CD4-positive, alpha-beta T cell treated with Interleukin-17A for 4 hours (primary cell): ENCODE data around the gene SEMA5B.

Source experiments
- DNase-seq: peaks from one replicate; pipeline ENCODE4 v3.0.0-alpha.2; 2020; ENCODE audit warnings: mixed read lengths

SEMA5B gene

DNA sequence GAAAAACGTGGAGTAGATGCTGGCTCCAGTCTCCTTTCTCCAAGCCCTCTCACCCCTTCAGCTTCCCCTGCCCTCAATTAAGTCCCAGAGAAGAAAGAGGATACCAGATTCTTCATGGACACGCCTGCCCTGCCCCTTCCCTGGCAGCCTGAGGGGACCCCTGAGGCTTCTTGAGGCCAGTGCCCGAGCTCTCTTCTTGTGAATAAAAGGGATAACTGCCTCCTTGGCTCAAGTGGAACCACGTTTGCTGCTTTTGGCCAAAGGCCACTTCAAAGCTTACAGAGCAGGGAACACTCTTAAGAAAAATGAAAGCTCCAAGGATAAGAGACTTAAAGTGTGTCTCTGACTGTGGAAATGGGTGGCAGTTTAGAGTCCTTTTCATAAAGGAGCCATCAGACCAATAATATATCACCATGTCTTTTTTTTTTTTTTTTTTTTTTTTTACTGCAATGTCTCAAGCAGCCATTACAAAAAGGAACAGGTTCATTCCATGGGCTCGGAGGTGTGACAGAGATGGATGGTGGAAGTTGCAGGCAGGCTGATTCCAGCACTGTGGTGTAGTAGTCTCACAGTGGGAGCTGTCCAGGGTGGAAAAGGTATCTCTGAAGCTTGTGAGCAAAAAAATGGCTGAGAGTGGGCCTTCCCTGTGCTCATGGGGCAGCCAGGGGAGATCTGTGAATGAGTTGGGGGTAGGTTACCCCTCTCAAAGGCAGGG, 108.8 kb downstream of the SEMA5B start:
- no peak for DNase-seq

- DNase-seq: no peak
These were observed 110.2 kb downstream of the SEMA5B start for GRCh38 chr3:122917412-122917811.

DNA sequence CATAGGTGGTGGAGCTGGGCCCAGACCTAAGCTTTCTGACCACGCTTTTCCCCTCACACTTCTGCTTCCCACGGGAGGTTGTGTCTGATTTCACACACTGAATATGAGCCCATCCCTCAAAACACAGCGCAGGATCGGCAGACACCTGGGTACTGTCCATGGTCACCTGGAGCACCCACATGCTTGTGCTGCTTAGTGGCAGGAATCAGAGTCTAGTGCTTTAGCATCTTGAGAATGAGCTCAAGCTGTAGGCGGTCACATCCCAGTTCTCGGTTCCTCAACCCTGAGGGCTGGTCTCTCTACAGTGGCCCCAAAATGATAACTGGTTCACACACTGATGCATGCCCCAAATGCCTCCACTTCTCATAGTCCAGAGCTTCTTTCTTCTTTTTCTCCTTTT, 111.0 kb downstream of the SEMA5B start:
- no peak for DNase-seq

DNA sequence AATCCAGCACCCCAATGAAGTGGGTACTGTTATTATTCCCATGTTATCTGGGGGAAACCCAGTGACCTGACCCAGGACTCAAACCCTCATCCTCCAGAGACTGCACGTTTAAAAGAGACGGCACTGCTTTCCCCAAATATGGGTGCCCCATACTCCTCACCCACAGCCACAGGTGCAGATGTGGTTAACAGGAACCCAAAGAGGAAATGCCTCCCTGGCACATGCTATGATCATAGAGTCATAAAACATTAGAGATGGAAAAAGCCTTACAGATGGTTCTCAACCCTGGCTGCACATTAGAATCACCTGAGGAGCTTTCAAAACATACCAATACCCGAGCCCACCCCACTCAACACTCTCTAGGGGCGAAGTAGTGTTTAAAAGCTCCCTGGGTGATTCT, 111.5 kb downstream of the SEMA5B start:
- no peak for DNase-seq

DNA sequence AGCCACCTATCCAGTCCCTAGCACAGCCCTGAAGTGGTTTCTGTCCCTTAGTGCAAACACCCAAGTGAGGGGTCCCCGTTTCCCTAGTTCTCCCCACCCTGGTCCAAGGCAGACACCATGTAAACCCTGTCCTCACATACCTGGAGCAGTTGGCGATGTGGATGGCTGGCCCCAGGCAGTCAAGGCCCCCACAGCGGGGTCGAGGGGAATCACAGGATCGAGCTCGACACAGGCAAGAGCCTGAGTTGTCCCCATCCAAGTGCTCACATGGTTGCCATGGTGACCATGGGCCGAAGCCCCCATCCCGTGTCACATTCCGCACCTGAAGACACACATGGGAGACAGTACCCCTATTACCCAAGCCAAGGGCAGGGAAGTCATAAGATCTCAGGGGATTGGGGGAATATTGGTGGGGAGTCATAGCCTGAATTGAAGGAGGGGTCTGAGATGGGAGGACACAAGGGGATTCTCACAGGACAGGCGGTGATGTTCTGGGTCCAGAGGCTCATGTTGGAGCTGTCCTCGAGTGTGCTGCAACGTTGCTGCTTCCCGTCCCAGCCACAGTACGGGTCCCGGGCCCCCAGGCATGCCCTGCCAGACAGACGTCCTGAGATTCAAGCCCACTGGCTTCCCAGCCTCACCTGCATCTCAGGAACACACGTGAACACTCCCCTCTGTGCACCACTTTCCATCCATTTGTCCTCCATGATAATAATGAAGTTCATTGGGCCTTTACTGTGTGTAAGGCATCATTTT, 112.1 kb downstream of the SEMA5B start:
- no peak for DNase-seq

DNA sequence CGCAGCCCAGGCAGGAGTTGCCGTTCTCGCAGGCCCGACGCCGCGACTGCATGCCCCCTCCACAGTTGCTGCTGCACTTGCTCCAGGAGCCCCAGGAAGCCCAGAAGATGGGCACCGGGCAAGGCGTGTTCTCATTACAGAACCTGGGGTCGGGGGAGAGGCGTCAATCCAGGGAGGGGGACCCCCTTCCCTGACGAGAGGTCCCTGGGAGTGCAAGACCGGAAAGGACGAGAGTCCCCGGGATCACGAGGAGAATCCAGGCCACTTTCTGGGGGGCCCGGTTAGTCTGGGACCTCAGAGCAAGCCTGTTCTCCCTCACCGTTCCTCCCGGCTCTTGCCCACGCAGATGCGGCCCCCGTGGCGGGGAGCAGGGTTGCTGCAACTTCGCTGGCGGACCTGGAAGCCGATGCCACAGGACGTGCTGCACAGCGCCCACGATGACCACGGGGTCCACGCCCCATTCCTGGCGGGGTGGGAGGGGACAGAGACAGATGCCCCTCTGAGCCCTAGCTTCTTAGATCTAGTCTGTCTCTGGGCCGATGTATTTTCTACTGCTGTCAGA, 113.9 kb downstream of the SEMA5B start:
- no peak for DNase-seq

DNA sequence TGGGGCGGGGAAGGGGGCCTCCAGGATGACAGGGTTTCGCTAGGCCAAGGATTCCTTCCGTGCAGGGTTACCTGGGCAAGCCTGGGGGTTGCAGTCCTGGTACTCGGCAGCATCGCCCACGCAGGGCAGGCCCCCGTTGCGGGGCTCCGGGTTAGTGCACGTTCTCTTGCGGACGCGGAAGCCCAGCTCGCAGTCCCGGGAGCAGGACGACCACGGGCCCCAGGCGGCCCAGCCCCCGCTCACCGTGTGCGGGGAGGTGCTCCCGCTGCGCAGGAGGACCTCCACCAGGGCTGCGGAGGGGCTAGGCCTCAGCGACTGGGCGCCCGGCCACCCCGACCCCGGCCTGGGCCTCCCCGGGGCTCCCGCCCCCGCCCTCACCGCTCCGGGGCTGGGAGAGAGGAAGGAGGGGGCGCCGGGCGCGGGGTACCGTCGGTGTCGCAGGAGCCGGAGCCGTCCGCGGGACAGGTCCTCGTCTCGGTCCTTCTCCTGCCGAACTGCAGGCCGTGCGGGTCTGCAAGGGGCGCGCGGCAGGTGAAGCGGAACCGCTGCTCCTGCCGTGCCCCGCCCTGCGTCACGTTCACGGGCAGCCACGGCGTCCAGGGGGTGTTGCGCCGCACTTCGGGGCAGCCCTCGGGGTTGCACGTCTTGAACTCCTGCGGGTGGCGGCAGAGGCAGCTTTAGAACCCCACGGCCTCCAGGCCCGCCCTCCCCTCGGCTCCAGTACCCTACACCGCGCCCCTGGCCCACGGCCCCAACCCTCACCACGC, 114.6 kb downstream of the SEMA5B start:
- no peak for DNase-seq

DNA sequence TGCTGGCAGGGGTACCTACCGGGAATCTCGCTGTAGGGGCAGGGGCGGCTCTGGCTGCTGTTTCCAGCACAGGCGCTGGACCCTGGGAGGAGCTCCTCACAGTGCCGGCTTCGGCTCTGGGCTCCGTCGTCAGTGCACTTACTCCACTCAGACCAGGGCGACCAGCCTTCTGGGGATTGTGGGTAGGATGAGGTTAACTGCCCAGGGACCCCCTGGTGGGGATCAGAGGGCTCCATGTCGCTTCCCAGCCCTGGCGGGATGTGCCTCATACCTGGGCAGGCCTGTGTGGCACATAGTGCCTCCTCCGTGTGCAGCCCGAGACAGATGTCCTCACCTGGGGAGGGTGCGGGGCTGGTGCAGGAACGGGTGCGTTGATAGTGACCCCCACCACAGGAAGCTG, 115.7 kb downstream of the SEMA5B start:
- no peak for DNase-seq

DNA sequence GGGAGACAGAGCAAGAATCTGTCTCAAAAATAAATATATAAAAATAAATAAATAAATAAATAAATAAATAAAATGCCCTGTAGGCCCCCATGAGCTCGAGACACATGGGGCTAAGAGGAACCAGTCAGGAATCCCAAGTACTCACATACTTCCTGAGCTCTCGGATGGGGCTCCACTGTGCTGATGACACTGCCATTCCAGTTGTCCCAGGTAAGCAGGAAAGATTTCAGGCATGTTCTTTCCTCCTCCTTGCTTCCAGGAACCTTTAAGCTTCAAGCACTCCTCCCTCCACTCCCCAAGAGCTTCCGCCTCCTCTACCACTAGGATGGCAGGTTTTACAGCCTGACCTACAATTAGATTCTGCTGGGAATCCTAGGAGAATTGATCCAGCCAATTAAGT, 119.3 kb downstream of the SEMA5B start:
- no peak for DNase-seq

- DNase-seq: no peak
These were observed 120.1 kb downstream of the SEMA5B start for GRCh38 chr3:122907471-122907870.

GRCh38 chr3:122903171-122903570, 124.4 kb downstream of the SEMA5B start:
- no peak for DNase-seq

GRCh38 chr3:122902326-122902725, 125.2 kb downstream of the SEMA5B start:
- DNase-seq: no peak

GRCh38 chr3:122898298-122898697, 129.3 kb downstream of the SEMA5B start:
- DNase-seq: no peak

DNA sequence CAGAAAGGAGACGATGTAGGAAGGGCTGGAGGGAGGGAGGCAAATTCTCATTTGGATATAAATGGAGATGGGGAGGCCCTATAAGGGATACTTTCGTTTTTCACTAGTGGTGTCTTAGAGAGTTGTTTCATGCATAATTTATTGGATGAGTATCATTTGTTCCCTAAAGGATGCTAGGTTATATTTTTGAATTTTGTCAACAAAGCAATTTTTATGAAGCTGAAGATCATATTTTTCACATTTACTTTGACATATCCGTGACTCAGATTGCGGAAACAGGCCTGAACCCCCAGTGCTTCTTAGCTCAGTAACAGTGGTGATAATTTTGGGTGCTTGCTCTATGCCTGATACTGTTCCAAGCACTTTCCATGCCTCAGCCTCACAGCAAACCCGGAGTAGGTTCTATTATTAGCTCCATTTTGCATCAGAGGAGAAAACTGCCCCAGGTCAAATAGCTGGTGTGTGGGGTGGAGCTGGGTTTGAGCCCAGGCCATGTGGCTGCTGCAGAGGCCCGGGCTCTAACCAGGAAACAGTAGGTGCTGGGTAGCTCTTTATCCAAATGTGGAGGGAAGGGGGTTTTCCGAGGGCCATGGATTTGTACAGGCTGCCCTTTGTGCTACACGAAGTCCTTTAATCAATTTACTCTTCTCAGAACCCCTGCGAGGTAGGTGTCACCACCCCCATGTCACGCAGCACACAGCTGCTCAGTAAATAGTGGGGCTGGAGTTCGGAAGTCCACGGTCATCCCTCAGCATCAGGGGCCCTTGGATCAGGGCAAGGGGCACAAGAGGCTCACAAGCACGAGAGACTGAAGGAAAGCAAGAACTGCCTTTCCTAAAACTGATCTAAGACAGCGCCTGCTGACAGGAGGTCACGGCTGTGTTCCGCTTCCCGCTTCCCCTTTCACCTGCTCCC, 133.6 kb downstream of the SEMA5B start:
- DNase-seq: no peak

- no peak for DNase-seq
These were observed 134.3 kb downstream of the SEMA5B start for GRCh38 chr3:122893282-122893681.

GRCh38 chr3:122892118-122892960, 135.2 kb downstream of the SEMA5B start:
- DNase-seq: no peak

DNA sequence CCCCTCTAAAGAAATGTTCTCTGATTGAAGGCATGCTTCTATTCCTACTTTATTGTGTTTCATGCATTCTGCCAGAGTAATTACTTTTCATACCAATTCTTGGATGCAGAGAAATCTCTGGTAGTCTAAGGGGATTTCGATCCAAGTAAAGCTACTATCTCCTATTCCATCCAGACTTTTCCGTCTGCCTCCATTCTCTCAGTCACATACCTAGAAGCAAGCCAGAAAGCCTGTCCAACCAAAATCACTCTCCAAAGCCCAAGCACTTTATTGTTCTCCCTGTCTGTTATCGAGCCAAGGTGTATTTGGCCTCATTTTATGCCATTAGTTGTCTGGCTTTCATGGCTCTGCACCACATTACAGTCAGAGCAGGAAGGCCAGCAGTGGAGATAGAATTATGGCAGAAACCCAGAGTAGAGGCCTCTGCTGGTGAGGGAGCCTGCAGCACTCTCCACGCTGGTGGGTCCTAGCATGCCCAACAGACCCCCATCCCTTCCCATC, 136.8 kb downstream of the SEMA5B start:
- DNase-seq: no peak

DNA sequence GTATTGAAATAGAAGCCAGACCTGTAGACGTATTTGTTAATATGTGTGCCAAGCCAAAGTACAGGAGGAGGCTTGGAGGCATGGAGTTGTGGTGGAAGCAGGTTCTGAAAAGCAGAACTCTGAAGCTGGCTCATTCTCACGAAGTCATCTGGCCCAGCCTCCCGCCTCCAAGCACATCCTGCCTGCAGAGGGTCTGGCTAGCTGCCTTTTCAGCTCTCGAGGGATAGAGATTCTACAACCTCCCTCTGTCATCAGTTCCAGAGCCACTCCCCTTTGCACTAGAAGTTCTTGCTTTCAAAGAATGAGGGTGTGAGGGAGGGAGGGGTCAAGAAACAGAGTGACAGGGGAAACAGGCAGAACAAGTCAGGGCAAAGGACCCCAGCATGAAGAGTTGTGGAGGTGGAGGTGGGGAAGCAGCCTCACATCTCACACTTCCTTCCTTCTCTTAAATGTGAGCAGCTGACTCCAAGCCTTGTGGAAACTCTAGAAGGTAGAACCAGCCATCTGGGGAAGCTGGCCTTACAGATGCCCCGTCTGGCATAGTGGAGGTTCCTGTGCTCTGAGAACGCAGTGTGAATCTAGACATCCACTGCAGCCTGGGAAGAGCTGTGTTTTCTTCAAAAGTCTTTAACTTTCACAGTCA, 137.4 kb downstream of the SEMA5B start:
- DNase-seq: no peak

DNA sequence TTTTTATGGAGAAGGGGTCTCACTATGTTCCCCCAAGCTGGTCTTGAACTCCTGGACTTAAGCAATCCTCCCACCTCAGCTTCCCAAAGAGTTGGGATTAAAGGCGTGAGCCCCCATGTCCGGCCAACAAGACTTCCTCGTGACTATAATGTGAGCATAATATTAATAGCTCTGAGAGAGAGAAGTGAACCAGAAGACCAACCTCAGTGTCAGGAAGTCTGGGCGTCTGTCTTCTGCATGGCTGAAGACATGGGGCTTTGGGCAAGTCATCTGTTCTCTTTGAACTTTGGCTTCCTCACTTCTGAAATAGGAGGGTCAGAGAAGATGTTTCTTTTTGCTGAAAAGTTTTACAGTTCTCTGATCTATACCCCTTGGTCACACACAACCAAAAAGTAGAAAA, 140.6 kb downstream of the SEMA5B start:
- DNase-seq: no peak

- DNase-seq: no peak
These were observed 141.3 kb downstream of the SEMA5B start for GRCh38 chr3:122886251-122886650.
